Measurements from ENCODE around the gene ZSWIM2.
"Not testable (repeated sequence)": the region's sequence is repeated elsewhere in the genome, so short reads cannot be mapped to it uniquely, and the experiment has no call there.

Gene ZSWIM2

GRCh38 chr2:186848873-186849578 is at the start of gene ZSWIM2:
Gene ZSWIM2 (minus strand): TSS chr2:186849170. CDS start chr2:186849130, 40 bp downstream.
- Histone ChIP-seq H3K27ac (peak within 1 kb of the TSS; percentile 88), H3K9ac (ENCODE audit: insufficient read length) (no peak within 1 kb of the TSS), H3K36me3 (ENCODE audit: insufficient read depth, low read length) (no peaks in the 10 kb centered on the region), H3K9me3 (ENCODE audit: low read depth, low read length) (no peaks in the 10 kb centered on the region), H3K4me3 (peak within 1 kb of the TSS; percentile 79)
- DNase-seq (ENCODE audit: low read depth, low spot score), result peak; percentile 73
- no peak for TF ChIP-seq FOXP2 (optimal IDR thresholded peaks at IDR 0.05; ENCODE audit: control extremely low read depth, extremely low read length, insufficient read depth)
- TF ChIP-seq EZH2 (IDR thresholded peaks at IDR 0.05), result no peak
- no peak for TF ChIP-seq POLR2AphosphoS5 (IDR thresholded peaks at IDR 0.05; ENCODE audit: borderline replicate concordance, low read depth, low read length)

GRCh38 chr2:186896220-186896619 is 47.2 kb upstream of the ZSWIM2 start:
- not testable (repeated sequence) for H3K36me3 ChIP-seq (ENCODE audit: insufficient read depth, low read length); H3K9me3 ChIP-seq (ENCODE audit: low read depth, low read length); H3K27ac ChIP-seq; H3K4me3 ChIP-seq; DNase-seq (ENCODE audit: low read depth, low spot score); H3K9ac ChIP-seq (ENCODE audit: insufficient read length)

- Histone ChIP-seq H3K4me3 (no peak overlapping the region), H3K9me3 (ENCODE audit: low read depth, low read length) (no peaks in the 10 kb centered on the region), H3K27ac (no peak overlapping the region), H3K36me3 (ENCODE audit: insufficient read depth, low read length) (no peaks in the 10 kb centered on the region), H3K9ac (ENCODE audit: insufficient read length) (no peak overlapping the region)
- no peak for DNase-seq (ENCODE audit: low read depth, low spot score)
- TF ChIP-seq POLR2AphosphoS5 (IDR thresholded peaks at IDR 0.05; ENCODE audit: borderline replicate concordance, low read depth, low read length) (no peak), FOXP2 (optimal IDR thresholded peaks at IDR 0.05; ENCODE audit: control extremely low read depth, extremely low read length, insufficient read depth) (no peak), EZH2 (IDR thresholded peaks at IDR 0.05) (no peak)
Observed at GRCh38 chr2:186895451-186895850, 46.5 kb upstream of the ZSWIM2 start.

GRCh38 chr2:186894478-186894877 is 45.5 kb upstream of the ZSWIM2 start:
- TF ChIP-seq POLR2AphosphoS5 (IDR thresholded peaks at IDR 0.05; ENCODE audit: borderline replicate concordance, low read depth, low read length), result no peak
- TF ChIP-seq FOXP2 (optimal IDR thresholded peaks at IDR 0.05; ENCODE audit: control extremely low read depth, extremely low read length, insufficient read depth), result no peak
- TF ChIP-seq EZH2 (IDR thresholded peaks at IDR 0.05), result no peak
- Histone ChIP-seq H3K36me3 (ENCODE audit: insufficient read depth, low read length) (no peaks in the 10 kb centered on the region), H3K4me3 (no peak overlapping the region), H3K9ac (ENCODE audit: insufficient read length) (no peak overlapping the region), H3K27ac (no peak overlapping the region), H3K9me3 (ENCODE audit: low read depth, low read length) (no peaks in the 10 kb centered on the region)
- no peak for DNase-seq (ENCODE audit: low read depth, low spot score)

GRCh38 chr2:186892821-186893220 is 43.9 kb upstream of the ZSWIM2 start:
- no peak for TF ChIP-seq EZH2 (IDR thresholded peaks at IDR 0.05)
- TF ChIP-seq POLR2AphosphoS5 (IDR thresholded peaks at IDR 0.05; ENCODE audit: borderline replicate concordance, low read depth, low read length), result no peak
- TF ChIP-seq FOXP2 (optimal IDR thresholded peaks at IDR 0.05; ENCODE audit: control extremely low read depth, extremely low read length, insufficient read depth), result no peak
- H3K27ac ChIP-seq, result no peak overlapping the region
- DNase-seq (ENCODE audit: low read depth, low spot score), result no peak

GRCh38 chr2:186891185-186891621 is 42.2 kb upstream of the ZSWIM2 start:
- Histone ChIP-seq H3K27ac (no peak overlapping the region), H3K9ac (ENCODE audit: insufficient read length) (no peak overlapping the region), H3K36me3 (ENCODE audit: insufficient read depth, low read length) (no peaks in the 10 kb centered on the region), H3K9me3 (ENCODE audit: low read depth, low read length) (no peaks in the 10 kb centered on the region), H3K4me3 (no peak overlapping the region)
- DNase-seq (ENCODE audit: low read depth, low spot score), result no peak
- TF ChIP-seq EZH2 (IDR thresholded peaks at IDR 0.05) (no peak), POLR2AphosphoS5 (IDR thresholded peaks at IDR 0.05; ENCODE audit: borderline replicate concordance, low read depth, low read length) (no peak), FOXP2 (optimal IDR thresholded peaks at IDR 0.05; ENCODE audit: control extremely low read depth, extremely low read length, insufficient read depth) (no peak)

More at GRCh38 chr2:186892821-186893220, 43.9 kb upstream of the ZSWIM2 start:
- no peak overlapping the region for H3K9ac ChIP-seq (ENCODE audit: insufficient read length)
- no peak overlapping the region for H3K4me3 ChIP-seq
- no peaks in the 10 kb centered on the region for H3K36me3 ChIP-seq (ENCODE audit: insufficient read depth, low read length)
- no peaks in the 10 kb centered on the region for H3K9me3 ChIP-seq (ENCODE audit: low read depth, low read length)

GRCh38 chr2:186889101-186889879 is 40.3 kb upstream of the ZSWIM2 start:
- no peak for DNase-seq (ENCODE audit: low read depth, low spot score)
- Histone ChIP-seq H3K9ac (ENCODE audit: insufficient read length) (no peak overlapping the region), H3K36me3 (ENCODE audit: insufficient read depth, low read length) (no peaks in the 10 kb centered on the region), H3K9me3 (ENCODE audit: low read depth, low read length) (no peaks in the 10 kb centered on the region), H3K4me3 (peak overlapping the region; percentile 32; the same call in 1 of the 2 replicates), H3K27ac (0 out of 2 replicates have a peak overlapping the region, but pooled peaks have one; percentile 6)
- TF ChIP-seq EZH2 (IDR thresholded peaks at IDR 0.05) (no peak), POLR2AphosphoS5 (IDR thresholded peaks at IDR 0.05; ENCODE audit: borderline replicate concordance, low read depth, low read length) (no peak), FOXP2 (optimal IDR thresholded peaks at IDR 0.05; ENCODE audit: control extremely low read depth, extremely low read length, insufficient read depth) (no peak)
